MV-4-11 (cell line): Measurements from ENCODE around the gene KLHDC3.
"Not testable (repeated sequence)": the region's sequence is repeated elsewhere in the genome, so short reads cannot be mapped to it uniquely, and the experiment has no call there.

ENCODE experiments used
- DNase-seq: peaks from one replicate; lab custom pipeline; 2025; lab: John Stamatoyannopoulos, UW

The KLHDC3 gene

DNA sequence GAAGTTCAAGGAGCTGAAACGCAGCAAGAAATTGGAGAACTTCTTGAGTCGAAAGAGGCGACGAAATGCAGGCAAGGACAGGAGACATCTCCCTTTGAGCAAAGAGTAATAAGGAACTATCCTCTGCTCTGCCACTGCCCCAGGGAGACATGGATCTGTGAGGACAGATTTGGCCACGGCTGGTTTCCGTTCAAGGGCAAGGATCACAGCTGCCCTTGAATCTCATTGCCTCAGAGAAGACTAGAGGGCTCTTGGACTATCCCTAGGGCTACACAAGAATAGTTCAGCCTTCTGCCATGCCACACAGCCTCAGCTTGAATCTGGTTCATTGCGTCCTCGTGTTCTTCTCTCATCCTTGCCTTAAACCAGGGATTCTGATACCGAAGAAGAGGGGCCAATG lies 15.1 kb downstream of the KLHDC3 start:
- no peak for DNase-seq

DNA sequence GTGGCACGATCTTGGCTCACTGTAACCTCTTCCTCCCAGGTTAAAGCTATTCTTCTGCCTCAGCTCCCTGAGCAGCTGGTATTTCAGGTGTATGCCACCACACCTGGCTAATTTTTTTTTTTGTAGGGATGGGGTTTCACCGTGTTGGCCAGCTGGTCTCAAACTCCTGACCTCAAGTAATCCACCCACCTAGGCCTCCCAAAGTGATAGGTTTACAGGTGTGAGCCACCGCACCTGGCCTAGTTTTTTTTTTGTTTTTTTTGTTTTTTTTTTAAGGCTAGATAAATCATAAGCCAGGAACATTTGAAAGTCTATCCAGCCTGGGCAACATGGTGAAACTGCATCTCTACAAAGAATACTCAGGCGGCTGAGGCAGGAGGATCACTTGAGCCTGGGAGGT lies 18.3 kb downstream of the KLHDC3 start:
- DNase-seq = no peak

DNA sequence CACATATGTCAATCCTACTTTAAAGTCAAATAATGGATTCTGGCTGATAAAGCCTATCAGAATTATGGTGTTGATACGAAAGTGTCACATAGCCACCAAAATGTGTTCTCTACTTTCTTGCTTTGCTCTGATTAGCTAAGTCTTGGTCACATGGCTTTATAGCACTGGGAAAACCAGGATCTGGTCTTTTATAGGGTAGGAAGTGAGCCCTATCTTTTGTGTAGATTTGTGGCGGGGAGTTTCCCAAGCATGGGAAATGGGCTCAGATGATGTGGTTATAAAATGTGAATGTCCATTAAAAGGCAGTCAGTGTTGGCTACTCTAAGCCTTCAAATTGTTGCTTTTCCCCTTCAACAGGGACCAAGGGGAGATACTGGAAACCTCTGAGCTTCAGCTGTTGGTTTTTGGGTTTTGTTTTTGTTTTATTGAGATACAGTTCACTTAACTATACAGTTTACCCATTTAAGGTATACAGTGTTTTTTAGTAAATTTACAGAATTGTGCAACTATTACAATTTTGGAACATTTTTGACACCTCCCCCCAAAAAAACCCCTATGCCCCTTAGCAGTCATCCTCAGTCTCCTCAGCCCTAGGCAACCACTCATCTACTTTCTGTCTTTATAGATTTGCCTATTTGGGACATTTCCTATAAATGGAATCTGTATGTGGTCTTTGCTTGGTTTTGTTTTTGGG lies 19.6 kb downstream of the KLHDC3 start:
- DNase-seq = no peak

DNA sequence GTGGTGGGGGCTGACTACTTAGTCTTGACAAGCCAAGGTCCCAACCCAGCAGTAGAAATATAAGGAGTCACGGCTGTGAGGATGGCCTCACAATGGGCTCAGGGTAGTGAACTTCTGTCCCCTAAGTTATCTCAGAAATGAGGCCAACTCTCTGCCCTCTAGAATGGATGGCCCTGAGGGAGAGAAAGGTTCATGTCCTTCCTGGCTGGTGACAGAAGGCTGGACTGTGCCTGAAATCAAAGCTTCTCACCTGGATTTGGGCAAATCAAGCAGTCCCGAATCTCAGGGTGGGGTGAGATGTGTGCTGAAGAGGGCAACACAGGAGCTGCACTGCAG lies 20.1 kb downstream of the KLHDC3 start:
- DNase-seq = no peak

DNA sequence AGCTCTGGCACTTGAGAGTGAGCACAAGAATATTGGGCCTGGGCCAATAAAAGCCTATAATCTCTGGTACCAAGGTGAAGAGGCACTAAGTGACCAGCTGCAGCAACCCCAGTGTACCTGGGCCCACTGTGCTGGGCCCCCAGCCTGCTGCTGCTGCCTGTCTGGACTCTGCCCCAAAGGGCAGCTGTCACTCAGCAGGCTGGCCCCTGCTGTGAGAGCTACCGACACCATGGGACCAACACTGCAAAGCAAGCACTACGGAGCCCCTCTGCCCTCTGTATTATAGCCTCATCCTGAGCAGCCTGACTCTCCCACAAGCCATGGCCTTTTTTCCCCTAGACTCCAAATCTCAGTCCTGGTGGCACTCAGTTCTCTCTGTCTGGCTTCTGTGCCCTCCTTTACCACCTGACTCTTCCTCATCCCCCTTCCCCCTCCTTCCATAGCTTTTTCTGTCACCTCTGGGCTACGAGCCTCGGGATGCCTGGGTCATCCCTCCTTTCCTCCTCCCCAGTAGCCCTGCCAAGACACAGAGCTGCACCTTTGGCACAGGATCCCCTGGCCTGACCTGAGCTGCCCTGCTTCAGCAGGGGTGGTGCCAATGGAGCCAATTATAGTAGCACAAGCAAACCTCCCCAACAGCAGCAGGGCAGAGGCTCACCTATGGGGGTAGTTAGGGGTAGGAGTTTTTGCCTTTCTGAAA lies 21.6 kb downstream of the KLHDC3 start:
- DNase-seq = no peak

DNA sequence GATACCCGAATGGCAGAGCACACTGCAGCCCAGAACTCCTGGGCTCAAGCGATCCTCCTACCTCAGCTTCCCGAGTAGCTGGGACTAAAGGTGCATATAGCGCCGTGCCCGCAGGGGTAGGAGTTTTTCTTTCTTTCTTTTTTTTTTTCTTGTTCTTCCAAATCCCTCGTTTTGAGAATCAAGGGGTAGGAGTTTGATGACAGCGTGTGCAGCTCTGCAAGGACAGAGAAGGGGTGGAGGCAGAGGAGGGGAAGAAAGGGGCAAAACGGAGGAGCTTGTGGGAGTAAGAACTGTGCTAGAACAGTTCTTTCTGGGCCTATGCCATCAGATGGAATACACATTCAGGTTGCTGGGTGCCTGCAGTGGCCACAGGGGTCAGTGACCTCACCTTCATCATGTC lies 22.7 kb downstream of the KLHDC3 start:
- no peak for DNase-seq

DNA sequence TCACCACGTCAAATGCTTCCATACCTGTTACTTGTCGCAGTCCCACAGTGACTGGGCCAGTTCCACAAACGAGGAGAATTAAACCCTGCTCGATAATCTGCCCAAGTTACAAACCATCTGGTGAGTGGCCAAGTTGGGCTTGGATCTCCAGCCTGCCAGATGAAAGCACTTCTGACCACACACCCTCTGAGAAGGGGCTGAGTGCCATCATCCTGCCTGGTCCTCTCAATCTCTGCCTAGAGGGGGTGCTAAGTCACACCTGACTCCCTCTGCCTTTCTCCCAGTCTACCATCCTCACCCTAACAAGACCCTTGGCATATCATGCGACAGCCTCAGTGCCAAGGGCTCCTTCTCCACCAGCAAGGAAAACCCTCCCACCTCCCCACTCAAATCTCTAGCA lies 23.1 kb downstream of the KLHDC3 start:
- no peak for DNase-seq

DNA sequence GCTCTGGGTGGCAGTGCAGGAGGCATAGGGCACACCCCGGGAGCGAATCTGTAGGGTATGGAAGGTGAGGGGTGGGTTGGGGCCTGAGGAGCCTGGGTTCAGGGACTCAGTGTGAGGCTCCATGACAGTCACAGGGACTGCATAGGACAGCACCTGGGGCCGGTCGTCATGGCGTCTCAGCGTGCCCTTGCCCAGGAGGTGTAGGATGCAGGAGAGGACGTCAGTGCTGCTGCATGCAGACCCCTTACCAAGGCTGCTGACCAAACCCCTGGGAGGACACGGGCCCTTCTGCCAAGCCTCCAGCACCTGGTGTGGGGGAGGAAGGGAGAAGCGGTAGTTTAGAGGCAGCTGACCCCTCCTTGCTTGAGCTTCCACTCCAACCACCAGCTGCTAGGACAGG lies 23.7 kb downstream of the KLHDC3 start:
- DNase-seq = no peak

DNA sequence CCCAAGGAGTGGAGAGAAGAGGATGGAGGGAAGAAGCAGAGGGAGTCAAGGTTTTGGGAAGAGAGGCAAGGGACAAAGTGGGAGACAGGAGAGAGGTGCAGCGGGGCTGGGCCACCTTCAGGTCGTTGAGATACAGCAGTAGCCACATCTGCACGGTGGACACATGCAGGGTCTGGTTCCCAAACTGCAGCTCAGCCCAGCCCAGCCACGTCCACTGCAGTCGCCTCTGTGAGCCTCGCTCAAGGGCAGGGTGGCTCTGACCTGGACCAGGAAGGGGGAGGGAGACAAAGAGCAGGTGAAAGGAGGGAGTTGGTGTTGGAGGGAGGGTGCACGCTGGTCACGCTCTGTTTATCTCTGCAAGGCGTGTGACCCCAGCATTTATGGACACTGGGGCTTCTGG lies 24.7 kb downstream of the KLHDC3 start:
- DNase-seq = no peak

DNA sequence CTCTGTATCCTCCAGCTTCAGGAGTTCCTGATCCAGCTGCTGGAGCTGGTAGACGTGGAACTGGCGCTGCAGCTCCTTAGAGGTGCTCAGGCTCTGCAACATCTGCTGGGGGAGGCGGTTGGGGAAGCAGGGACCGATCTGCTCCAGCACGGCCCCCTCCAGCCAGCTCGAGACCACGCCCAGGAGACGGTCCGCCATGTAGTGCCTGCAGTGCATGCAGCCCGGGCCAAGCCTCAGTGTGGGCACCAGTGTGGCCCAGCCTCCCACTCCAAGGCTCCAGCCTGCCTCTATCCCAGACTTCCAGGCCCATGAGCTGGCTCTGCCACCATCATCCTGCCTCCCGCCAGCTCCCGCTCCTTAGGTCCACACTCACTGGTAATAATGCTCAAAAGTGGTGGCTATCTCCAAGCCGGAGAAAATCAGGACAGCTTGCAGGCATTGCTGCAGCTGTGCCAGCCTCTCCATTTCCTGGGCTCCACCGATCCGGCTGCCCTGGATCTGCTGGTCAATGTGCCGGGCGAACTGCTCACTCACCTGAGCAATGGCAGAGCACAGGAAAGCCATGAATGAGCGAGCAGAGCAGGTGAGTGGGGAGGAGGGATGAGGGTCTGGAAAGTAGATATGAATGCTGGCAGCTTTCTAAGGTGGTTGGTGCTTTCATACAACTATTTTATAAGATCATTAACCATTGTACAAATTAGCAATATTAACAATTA lies 26.7 kb downstream of the KLHDC3 start:
- DNase-seq = no peak

DNA sequence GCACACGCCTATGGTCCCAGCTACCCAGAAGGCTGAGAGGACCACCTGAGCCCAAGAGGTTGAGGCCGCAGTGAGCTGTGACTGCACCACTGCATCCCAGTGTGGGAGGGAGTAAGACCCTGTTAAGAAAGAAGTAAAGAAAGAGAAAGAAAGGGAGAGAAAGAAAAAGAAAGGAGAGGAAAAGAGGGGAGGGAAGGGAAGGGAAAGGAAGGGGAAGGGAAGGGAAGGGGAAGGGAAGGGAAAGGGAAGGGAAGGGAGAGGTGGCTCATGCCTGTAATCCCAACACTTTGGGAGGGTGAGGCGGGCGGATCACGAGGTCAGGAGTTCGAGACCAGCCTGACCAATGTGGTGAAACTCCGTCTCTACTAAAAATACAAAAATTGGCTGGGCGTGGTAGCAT lies 27.4 kb downstream of the KLHDC3 start:
- DNase-seq = not testable (repeated sequence)

DNA sequence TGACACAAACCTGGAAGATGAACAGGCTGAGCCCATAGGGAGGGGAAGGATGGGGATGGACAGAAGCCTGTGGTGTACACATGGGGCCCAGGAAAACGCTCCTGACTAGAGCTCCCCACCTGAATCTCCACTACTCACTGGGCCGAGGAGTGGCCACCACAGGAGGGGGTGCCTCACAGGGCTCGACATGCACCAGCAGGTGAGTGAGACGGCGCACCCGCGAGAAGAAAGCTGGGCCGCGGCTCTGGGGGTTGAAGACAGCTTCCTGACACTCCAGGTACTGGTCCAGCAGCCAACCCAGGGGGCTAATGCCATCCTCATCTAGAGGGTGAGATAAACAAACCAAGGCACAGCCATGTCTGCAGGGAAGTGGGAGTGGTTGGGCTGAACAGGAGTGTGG lies 29.3 kb downstream of the KLHDC3 start:
- no peak for DNase-seq

DNA sequence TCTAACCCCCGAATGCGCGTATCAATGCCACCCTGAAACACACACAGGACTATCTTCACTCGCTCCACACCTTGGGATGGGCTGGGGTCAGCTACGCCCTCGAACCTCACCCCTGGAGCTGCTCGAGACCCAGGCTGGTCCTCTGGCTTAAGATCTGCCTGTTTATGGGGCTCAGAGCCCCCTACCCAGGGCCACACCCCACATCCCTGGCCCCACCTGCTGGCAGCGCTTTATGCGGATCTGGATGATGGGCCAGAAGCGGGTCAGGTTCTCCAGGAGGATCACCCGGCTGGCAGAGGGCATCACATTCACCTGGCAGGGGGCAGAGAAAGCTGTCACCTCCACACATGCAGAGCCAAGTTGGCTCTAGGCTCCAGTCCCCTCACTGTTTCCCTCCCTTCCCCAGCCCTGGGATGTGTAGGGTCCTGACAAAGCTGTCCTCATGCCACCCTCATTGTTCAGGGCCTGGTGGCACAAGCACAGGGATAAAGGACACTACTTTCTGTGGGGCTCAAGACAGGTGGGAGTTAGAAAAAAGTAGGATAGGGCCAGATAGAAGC lies 31.4 kb downstream of the KLHDC3 start:
- DNase-seq = no peak

DNA sequence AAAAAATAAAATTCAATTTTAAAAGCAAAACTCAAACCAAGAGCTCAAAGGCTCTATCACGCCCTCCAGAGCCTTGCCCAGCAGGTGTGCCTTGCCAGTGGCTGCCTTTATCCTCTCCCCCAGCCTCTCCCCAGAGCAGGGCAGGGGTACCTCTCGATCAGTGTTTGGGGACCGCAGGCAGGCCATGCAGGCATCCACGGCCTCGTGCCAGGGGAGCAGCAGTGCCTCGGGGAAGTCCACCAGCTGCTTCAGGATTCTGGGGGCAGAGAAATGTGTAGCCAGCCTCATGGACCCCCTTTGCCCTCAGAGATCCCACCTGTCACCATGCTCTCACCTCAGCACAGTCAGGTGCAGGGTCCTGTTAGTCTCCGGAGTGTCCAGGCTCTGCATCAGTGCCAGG lies 33.9 kb downstream of the KLHDC3 start:
- DNase-seq = no peak

DNA sequence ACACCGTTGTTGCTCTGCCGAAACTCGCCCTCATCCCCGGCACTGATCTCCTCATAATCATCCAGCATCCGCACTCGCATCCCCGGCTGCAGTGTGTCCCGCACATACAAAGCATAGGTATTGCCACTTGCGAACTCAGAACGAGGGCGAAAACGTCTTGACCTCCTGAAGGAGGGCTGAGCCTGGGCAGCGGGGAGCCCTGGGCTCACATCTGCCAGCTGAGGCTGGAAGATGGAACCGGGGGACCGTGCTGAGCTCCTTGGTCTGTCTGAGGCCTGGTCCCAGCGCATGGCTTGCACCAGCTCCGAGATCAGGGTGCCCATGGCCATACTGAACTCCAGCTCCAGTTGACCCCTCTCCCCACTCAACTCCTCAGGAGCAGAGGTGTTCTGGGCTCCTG lies 36.9 kb downstream of the KLHDC3 start:
- no peak for DNase-seq

DNA sequence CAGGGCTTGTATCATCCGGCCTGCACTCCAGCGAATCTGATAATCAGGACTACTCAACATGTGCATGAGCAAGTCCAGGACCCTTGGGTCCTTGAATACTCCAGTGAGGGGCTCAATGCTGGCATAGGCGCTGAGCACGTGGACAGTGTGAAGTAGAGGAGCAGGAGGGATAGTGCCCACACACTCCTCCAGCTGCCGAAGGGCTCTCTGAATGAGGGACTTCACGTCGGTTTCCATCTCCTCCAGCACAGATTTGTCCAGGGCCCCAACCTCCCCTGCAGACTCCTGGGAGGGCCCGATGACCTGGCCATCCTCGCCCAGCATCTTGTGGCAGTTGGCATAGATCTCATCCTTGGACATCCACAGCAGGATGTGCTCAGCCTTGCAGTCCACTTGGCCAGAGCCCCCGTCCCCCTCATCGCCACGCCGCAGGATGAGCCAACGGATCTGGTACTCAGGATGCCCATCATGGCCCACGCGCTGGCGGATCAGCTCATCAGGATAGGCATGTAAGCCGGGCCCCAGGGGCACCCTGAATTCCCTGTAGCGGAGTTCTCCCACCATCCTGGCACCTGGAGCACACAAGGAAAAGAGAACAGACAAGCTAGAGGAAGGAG lies 38.3 kb downstream of the KLHDC3 start:
- DNase-seq = no peak

DNA sequence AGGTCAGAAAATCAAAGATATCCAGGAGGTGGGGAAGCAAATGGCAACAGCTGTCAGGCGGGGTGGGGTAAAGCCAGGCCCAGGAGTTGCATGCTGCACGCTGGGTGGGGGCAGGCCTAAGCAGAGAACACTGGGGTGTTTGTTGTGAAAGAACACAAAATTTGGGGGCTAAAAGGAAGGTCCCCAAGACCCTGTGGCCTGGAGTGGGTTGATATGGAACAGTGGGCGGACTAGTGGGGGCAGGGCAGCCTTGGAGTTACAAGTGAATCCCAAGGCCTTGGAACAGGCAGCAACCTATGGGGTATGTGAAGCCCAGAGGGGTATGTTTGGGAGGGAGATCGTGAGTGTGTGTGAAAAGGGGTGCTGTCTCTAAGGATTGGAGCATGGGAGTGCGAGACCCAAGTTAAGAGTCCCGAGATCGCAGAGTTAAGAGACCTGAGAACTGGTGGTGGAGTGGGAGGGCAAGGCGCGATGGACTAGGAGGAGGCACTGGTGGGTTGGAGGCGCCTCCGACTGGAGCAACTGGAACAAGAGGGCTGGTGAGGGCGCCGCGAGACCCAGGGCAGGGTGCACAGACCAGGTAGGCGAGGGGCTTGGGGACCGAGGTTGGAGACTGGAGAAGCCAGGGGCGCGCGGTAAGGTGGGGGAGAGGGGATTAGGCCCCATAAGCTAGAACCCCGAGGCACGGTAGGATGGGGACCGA lies 38.9 kb downstream of the KLHDC3 start:
- DNase-seq = peak; percentile 26

DNA sequence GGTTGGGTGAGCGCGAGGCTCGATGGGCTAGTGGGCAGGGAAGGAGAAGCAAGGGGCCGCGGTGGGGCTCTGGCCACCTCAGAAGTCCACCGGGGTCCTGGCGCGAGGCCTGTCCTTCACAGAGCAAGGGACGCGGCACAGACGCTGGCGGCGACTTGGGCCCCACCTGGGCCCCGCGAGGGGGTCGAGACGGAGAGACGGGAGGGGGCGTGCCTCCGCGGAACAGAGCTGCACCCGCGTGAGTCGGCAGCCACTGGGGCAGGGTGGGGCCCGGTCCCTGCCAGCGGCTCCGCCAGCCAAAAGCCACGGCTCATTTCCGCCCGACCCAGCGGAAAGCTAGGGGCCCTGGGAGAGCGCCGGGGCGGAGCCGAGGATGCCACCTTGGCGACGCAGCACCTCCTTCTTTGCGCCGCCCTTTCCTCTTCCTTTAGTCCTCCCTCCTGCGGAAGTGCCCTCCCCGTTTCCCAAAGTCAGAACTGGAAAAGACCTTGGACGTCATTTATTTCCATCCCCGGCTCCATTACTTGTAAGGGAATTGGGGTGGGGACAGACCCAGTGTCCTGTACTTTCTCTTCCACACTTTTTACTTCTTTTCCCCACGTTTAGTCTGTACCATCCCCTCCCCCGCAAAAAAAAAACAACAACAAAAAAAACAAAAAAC lies 39.6 kb downstream of the KLHDC3 start, which contains the start of gene CUL7:
Gene CUL7 (minus strand): TSS at position 307 of the 661 bp plus-strand sequence. CDS start 1,063 bp downstream, outside the sequence.
- peak; percentile 90 for DNase-seq

DNA sequence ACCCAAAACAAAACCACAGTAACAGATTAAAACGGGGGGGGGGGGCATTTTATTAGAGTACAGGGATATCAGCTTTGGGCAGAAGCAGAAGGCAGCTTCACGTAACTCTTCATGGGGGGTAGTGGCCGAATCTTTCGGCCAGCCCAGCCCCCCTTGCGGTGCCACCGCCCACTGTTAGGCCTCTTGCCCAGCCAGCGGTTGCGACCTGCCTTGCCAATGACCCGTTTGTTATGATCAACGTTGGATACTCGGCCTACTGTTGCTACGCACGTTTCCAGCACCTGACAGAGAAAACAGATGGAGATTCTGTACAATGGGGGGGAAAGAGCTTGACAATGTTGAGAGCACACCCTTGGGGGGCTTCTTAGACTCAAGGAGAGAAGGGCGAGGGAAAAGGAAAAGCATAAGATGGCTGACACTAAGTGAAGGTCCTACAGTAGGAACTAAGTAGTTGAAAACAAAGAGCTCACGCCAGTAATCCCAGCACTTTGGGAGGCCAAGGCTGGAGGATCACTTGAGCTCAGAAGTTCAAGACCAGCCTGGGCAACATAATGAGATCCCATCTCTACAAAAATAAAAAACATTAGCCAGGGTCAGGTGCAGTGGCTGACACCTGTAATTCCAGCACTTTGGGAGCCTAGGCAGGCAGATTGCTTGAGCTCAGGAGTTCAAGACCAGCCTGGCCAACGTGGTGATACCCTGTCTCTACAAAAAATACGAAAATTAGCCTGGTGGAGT lies 40.3 kb downstream of the KLHDC3 start:
- no peak for DNase-seq

DNA sequence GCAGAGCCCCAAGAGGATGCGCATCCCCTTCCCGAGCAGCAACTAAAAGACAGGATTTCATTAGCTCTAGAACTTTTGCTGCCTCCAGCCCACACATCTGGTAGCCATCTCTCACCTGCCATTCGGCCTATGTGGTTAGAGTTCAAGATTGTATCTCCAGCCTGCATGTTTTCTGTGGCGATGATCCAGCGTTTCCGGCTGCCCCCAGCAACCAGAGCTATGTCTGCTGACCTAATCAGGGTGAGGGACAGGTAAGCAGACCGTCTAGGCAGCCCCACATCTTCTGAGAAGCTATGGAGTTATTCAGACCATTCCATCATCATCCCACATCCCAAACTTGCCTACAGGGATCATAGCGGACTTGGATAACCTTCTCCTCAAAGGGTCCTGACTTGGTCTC lies 41.9 kb downstream of the KLHDC3 start:
- DNase-seq = no peak

DNA sequence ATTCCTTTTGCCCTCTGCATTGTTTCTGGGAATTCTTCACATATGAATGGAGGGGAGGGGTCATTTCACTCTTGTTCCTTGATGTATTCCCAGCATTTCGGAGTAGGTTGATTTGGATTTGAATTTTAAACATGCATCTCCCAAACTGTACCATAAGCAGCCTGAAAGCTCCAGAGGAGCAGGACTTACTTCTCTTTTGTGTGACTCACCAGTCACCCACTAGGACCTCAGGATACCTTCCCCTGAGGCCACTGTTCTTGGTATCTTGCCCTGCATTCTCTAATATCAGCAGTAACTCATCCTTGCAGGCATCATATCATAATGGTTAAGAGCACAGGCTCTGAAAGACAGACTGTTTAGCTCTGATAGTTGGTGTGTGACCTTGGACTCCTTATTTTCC lies 44.5 kb downstream of the KLHDC3 start:
- peak; percentile 20 for DNase-seq
